MM.1S (cell line): ENCODE data around the gene PRMT5.

ENCODE experiments used
- EZH2 ChIP-seq: fragments of 300-600 bp; sonication (generic); optimal IDR thresholded peaks from 2 replicates; pipeline ENCODE3; 2017; ENCODE audit warnings: low read depth, mild to moderate bottlenecking, antibody characterized with exemption, low read length, mixed read lengths
- TF ChIP-seq, protein P1 (sequence below): fragments of 300-600 bp; sonication (generic); IDR thresholded peaks from 2 replicates; pipeline ENCODE4 v1.5.1; 2016; ENCODE audit warnings: antibody characterized with exemption, low read length, mixed read lengths

GRCh38 chr14:22929961-22930364 is 787 bp upstream of the PRMT5 start:
- TF ChIP-seq, protein P1, sequence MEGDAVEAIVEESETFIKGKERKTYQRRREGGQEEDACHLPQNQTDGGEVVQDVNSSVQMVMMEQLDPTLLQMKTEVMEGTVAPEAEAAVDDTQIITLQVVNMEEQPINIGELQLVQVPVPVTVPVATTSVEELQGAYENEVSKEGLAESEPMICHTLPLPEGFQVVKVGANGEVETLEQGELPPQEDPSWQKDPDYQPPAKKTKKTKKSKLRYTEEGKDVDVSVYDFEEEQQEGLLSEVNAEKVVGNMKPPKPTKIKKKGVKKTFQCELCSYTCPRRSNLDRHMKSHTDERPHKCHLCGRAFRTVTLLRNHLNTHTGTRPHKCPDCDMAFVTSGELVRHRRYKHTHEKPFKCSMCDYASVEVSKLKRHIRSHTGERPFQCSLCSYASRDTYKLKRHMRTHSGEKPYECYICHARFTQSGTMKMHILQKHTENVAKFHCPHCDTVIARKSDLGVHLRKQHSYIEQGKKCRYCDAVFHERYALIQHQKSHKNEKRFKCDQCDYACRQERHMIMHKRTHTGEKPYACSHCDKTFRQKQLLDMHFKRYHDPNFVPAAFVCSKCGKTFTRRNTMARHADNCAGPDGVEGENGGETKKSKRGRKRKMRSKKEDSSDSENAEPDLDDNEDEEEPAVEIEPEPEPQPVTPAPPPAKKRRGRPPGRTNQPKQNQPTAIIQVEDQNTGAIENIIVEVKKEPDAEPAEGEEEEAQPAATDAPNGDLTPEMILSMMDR = no peak
- no peak for TF ChIP-seq EZH2
